Stimulated activated CD8-positive, alpha-beta memory T cell treated with anti-CD3 and anti-CD28 coated beads, Interleukin-7, amount 100 ng/mL, for 24 hours (primary cell): Measurements from ENCODE around the gene E2F1.
"Not testable (repeated sequence)": the region's sequence is repeated elsewhere in the genome, so short reads cannot be mapped to it uniquely, and the experiment has no call there.

Experiments used
- DNase-seq: peaks from one replicate; pipeline ENCODE4 v3.0.0-alpha.2; 2020; ENCODE audit warnings: low read depth

Gene E2F1

DNA sequence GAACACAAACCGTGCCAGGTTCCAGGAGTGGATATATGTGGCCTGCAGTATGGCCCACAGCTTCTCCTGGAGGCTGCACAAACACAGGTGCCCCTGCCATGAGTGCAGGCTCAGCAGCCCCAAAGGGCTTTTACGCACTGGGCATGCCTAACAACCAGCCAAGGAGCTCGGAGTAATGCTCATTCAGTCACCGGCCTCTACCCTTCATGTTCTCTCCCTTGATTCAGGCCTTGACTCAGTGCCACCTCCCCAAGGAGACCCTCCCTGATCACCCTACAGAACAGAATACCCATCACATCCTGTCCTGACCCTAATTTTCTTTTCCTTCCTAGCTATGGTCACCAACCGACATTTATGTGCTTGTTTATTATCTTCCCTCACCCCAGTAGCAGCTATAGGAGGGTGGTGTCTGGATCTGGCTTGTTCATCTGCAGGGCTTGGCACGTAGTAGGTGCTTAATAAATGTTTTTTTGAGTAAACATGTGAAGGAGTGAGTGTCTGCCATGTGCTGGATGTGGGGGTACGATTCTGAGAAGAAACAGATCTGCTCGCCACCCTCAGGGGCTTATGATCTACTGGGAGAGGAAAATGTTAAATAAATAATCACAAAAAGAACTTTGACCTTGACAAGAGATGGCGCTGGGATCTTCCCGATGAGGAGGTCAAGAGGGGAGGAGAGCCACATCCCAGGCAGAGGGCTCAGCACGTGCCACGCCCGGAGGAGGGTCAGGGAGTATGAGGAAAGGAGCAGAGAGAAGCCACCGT lies 24.7 kb upstream of the E2F1 start:
- no peak for DNase-seq

DNA sequence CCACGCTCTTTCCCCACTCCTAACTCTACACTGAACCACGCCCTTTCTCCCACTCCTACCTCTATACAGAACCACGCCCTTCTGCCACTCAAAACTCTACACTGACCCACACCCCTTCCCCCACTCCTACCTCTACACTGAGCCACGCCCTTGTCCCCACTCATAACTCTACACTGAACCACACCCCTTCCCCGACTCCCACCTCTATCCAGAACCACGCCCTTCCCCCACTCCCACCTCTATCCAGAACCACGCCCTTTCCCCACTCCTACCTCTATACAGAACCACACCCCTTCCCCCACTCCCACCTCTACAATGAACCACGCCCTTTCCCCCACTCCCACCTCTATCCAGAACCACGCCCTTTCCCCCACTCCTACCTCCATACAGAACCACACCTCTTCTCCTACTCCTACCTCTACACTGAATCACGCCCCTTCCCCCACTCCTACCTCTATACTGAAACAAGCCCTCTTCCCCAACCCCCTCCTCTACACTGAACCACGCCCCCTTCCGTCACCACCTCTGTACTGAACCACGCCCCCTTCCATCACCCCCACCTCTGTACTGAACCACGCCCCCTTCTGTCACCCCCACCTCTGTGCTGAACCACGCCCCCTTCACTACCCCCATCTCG lies 23.8 kb upstream of the E2F1 start:
- DNase-seq, result no peak

DNA sequence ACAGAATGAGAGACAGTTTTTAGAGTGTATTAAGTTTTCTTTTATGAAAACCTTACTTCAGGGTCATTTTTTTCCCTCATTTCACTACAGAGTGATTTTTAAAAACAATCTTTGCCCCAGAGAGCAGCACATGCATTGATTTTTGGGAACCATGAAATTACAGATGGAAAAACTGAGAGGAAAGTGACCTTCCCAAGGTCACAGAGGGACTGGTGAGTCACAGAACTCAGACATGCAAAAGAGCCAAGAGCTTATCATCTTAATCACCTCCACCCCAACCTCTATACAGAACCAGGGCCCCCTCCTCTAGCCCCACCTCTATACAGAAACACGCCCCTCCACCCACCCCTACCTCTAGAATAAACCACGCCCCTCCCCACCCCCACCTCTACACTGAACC lies 23.2 kb upstream of the E2F1 start:
- DNase-seq, result no peak

DNA sequence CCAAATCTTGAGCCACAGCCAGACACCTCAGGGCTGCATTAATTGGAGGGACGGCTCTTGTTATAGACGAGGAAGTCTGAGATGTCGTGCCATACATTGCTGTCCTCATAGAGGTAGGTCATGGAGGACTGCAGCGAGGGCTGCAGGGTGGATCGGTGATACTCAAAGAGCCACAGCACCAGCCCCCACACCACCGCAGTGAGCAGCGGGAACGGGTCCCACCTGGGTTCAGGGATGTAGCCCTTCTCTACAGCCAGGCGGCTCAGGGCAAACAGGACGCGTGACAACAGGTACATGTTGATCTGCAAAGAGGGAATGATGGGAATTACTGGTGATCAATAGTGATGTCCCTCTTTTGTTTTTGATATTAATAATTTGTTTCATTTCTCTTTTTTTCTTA lies 21.5 kb upstream of the E2F1 start:
- DNase-seq, result no peak

DNA sequence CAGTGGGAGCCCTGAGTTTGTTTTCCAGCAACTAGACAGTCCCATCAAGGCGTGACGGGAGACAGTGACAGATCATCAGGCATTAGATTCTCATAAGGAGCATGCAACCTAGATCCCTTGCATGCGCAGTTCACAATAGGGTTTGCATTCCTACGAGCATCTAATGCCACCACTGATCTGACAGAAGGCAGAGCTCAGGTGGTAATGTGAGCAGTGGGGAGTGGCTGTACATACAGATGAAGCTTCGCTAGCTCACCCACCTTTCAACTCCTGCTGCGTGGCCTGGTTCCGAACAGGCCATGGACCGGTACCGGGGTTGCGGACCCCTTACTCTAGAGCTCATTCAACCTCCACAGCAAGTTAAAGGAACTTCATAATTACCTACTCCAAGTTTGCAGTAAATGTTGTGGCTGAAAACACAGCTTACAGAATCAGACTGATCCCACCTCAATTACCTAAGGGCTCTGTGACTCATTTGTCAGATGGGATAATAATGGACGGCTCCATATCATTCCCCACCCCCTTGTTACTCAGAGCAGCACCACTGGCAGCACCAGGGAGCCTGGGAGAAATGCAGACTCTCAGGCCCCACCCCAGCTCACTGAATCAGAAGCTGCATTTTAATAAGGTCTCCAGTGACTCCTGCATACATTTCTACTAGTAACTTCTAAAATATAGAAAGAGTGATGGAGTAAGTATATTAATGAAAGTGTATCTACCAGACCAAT lies 18.2 kb upstream of the E2F1 start:
- DNase-seq, result no peak

DNA sequence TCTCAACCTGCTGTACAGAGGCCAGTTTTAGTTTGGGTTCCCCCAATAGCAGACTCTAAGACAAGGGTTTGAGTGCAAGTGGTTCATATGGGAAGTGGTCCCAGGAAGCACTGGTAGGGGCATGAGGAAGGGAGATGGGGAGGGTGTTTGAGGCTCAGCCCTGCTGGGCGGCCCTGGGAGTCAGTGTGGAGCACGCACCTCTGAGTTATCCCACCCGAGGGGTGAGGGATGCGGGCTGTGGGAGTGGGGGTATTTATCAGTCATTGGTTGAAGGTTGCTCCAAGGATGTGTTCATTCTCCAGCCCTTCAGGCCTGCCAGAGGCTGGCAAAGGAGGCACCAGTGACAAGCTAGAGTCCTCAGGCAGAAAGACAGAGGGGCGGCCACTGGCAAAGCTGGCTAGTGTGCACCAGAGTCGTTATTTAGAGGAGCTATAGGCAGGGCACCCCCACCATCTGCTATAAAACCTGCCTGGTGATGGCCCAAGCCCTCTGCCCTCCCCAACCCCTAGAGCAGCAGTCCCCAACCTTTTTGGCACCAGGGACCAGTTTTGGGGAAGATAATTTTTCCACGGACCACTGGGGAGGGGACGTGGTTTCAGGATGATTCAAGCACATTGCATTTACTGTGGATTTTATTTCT lies 17.4 kb upstream of the E2F1 start:
- DNase-seq, result no peak

DNA sequence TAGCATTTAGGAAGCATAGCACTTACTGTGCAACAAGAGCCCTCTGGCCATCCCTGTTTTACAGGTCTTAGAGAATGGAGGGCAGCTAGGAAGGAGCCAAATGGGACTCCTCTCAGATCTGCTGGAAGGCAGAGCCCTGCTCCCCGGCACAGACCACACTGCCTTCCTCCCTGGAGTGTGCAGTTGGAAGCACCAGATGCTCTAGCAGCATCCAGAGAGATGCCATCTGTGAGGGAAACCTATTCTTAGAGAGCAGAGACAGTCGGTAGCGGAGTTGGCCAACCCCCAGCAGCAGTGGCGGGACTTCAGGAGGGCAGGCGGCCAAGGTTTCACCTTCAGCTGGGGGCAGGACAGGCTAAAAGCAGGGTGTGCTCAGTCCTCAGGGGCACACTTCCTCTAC lies 16.7 kb upstream of the E2F1 start:
- DNase-seq, result no peak

DNA sequence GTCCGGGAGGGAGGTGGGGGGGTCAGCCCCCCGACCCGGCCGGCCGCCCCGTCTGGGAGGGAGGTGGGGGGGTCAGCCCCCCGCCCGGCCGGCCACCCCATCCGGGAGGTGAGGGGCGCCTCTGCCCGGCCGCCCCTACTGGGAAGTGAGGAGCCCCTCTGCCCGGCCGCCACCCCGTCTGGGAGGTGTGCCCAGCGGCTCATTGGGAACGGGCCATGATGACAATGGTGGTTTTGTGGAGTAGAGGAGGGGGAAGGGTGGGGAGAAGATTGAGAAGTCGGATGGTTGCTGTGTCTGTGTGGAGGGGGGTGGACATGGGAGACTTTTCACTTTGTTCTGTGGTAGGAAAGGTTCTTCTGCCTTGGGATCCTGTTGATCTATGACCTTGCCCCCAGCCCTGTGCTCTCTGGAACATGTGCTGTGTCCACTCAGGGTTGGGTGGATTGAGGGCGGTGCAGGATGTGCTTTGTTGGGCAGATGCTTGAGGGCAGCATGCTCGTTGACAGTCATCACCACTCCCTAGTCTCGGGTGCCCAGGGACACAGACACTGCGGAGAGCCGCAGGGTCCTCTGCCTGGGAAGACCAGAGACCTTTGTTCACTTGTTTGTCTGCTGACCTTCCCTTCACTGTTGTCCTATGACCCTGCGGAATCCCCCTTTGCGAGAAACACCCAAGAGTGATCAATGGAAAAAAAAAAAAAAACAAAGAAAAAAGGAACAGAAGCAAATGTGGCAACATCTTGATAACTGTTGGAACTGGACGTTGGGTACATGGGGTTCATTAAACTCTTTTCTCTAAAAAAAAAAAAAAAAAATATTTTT lies 15.7 kb upstream of the E2F1 start:
- DNase-seq, result no peak

DNA sequence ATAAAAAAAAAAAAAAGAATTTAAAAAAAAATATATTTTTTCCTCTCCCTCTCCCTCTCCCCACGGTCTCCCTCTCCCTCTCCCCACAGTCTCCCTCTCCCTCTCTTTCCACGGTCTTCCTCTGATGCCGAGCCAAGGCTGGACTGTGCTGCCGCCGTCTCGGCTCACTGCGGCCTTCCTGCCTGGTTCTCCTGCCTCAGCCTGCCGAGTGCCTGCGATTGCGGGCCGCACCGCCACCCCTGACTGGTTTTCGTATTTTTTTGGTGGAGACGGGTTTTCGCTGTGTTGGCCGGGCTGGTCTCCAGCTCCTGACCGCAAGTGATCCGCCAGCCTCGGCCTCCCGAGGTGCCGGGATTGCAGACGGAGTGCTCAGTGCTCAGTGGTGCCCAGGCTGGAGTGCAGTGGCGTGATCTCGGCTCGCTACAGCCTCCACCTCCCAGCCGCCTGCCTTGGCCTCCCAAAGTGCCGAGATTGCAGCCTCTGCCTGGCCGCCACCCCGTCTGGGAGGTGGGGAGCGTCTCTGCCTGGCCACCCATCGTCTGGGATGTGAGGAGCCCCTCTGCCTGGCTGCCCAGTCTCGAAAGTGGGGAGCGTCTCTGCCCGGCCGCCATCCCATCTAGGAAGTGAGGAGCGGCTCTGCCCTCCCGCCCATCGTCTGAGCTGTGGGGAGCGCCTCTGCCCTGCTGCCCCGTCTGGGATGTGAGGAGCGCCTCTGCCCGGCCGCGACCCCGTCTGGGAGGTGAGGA lies 14.7 kb upstream of the E2F1 start:
- DNase-seq, result not testable (repeated sequence)

DNA sequence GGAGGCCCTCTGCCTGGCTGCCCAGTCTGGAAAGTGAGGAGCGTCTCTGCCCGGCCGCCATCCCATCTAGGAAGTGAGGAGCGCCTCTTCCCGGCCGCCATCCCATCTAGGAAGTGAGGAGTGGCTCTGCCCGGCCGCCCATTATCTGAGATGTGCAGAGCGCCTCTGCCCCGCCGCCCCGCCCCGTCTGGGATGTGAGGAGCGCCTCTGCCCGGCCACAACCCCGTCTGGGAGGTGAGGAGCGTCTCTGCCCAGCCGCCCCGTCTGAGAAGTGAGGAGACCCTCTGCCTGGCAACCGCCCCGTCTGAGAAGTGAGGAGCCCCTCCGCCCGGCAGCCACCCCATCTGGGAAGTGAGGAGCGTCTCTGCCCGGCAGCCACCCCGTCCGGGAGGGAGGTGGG lies 12.8 kb upstream of the E2F1 start:
- not testable (repeated sequence) for DNase-seq

DNA sequence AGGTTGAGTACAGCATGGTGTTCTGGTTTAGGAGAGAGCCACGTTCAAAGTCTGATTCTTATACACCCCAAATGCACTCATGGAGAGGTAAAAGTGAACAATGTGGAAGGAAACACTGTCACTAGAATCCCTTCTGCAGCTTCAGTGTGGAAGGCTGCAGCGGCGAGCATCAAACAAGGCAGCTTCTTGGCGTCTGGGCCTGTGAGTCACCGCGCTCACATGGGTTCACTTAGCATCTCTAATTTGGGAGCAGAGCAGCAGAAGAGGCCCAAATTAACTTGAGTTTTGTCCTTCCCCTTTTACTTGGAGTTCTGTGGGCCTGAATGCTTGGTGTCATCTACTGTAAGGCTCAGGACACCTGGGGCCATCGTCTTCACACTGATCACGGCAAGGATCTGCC lies 10.9 kb upstream of the E2F1 start:
- DNase-seq, result no peak

DNA sequence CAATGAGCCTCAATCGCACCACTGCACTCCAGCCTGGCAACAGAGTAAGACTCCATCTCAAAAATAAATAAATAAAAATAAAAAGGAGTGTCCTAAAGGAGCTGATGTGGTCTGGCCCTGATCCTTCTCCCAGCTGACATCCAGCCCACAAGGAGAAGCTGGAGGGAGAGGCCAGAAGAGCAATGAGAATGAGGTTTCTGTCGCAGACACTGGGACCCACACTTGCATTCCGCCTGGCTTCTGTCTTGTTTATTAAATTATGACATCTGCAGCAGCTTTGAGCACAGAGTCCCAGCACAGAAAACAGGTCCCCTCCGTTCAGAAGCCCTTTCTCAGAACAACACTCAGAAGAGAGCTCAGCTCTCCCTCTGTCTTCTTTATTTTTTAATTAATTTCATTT lies 10.3 kb upstream of the E2F1 start:
- no peak for DNase-seq

DNA sequence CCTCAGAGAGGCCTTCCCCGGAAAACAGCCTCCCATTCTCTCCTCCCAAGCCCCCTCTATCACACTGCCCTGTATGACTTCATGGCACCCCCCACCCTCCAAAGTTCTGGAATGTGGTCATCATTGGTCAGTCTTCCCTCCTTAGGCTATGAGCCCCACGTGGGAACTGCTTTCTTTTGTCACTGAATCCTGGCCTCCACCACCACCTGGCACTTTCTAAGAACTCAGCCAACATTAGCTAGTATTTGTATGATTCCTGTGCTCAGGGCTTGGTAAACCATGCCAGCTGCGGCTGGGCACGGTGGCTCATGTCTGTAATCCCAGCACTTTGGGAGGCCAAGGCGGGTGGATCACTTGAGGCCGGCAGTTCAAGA lies 8.4 kb upstream of the E2F1 start:
- no peak for DNase-seq

DNA sequence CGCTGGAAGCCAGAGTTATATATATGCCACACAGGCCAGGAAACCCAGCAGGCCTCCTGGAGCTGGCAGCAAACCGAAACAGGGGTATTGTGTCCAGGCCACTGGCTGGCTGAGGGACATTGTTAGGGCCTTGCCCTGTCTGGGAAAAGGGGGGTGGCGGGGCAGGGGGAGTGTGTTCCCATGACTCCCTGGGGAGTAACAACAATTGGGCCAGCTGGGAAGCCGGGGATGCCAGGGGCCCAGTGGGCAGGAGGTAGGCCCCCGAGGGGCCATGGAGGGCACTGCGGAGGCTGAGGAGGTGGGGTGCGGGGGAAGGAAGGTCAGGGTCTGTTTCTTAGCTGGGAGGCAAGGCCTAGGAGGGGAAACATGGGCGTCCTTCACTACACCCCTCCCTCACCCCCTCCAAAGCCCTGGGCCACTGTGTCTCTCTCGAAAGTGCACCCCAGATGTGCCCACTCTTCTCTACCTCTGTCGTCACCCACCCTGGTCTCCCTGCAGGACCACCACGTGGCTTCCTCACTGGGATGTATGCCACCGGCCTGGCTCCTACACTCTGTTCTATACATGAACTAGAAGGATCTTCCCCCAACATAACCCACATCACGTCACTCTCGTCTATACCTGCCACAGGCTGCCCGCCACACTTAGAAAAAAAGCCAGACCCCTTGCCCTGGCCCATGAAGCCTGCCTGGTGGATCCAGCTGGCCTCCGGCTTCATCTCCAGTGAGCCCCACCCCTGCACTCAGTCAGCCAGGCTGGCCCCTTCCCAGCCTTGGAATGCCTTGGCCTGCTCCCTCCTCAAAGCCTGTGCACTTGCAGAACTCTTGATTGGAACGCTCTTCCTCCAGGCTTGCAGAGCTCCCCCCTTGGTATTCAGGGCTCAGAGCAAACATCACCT lies 7.8 kb upstream of the E2F1 start:
- no peak for DNase-seq

DNA sequence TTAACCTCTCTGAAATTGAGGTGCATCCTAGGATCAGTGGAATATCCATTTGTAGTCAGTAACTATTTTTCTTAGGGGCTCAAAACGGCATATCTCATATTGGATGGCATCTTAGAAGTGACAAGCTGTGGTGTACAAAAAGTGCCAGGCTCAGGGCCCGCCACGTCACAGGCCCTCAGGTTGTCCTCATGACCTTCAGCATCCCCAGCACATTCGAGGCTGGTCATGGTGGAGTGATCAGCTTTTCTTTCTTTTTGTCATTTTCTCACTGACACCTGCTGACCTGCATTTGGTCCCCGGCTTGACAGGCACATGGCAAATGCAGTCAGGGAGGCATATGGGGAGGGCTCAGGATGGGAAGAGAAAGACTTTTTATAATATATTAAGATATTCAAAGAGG lies 7.1 kb upstream of the E2F1 start:
- no peak for DNase-seq

DNA sequence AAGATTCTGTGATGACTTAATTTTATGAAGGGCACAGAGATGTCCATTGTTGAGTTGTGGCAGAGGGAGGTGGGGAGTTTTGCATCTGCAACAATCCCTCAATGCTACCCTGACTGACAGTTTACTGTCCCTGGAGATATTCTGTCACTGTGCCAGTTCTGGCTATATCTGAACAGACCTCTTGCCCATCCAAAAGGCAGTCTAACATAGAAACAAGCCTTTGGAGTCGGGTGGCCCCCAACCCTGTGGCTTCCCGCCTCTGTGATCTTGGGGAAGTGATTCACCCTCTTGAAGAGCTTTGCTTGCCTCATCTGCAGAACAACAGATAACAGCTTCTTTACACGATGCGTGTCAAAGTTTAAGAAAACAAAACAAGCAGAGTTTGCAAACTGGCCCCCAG lies 3.8 kb upstream of the E2F1 start:
- no peak for DNase-seq

DNA sequence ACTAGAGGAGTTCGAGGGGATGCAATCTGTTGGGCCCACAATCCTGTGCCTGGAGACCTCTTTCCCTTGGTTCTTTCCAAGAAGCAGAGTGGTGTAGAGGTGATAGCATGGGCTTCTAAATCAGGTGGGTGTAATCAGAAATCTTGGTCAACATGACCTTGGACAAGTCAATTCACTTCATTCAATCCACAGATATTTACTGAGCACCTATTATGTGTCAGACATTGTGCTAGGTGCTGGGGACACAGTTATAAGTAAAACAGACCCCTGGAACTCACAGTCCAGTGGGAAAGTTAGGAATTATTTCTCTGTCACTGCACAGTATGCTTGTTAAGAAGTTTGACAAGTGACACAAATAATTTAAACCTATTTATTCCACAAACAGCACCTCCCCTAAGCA lies 3.3 kb upstream of the E2F1 start:
- DNase-seq, result no peak

DNA sequence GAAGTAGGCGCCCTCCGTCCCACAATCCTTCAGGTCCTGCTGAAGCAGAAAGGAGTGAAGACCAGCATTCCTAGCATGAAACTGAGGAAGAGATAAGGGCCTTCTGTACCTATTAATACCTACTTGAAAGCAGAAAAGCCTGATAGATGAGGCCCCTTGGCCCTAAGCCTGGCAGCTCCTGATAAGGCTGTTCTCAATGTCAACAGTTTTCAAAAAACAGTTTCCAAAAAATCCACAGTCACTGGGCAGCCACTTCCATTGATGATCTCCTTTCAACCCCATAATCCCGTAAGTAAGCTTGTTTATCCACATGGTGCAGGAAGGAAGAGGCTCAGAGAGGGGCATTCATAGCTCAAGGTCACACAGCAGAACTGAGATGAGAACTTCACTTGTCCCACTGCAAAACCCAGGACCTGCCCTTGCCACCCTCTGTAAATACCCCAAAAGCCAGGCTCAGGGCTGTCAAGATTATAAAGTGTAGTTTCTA lies 2.8 kb upstream of the E2F1 start:
- DNase-seq, result no peak

DNA sequence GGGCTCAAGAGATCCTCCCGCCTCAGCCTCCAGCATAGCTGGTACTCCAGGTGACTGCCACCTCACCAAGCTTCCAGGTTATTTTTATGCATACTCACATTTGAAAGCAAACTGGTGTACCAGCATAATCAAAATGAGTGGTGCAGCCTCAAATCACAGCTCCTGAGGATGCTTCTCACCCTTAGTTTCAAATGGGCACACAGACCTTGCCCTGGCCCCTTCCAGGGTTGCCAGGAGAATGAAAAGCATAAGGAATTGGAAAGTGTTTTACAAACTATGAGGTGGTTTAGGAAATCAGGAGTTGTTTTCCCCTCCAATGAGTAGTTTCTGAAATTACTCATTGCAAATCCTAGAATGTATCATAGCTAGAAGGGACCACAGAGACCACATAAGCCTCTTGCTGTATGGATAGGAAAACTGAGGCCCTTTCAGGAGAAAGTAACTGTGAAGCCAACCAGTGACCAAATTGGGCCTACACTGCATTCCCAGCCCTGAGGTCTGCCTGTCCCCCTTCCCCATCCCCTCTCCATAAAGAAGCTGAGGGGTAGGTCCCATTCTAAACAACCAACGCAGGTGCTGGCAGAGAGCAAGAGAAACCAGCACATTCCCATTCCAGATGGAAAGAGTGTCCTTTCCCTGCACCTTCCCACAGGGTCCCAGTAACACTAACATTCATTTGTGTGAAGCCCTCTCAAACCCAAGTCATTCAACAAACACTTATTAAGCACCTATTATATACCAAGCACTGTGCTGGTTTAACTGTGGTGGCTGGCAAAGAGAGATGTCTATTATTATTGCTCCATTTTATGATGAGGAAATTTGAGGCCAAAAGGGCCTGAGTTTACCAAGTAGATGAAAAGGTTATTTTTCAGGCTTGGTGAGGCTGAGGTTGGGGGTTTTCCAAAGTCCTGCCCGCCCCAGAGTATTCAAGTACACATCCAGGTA lies 2.1 kb upstream of the E2F1 start:
- no peak for DNase-seq
